Prostate gland (tissue), 2 donors: ENCODE measurements around the gene ARHGEF16.

Experiments used
- CTCF ChIP-seq, 4 experiments: fragments of 200-600 bp in 2 of 4; fragments of 450-650 bp in 2 of 4; sonication (generic) in 2 of 4; IDR thresholded peaks; 1 replicate in 3 of 4; 2 replicates in 1 of 4; pipeline ENCODE4 v1.5.1; 2016 to 2019; ENCODE audit warnings: antibody characterized with exemption in 4 of 4, mild to moderate bottlenecking in 2 of 4, moderate library complexity in 2 of 4
- POLR2A ChIP-seq: fragments of 450-650 bp; IDR thresholded peaks from one replicate; pipeline ENCODE4 v1.6.1; 2016; ENCODE audit warnings: antibody characterized with exemption, mild to moderate bottlenecking
- POLR2AphosphoS5 ChIP-seq: sonication (generic); formaldehyde crosslinking; IDR thresholded peaks from one replicate; pipeline ENCODE4 v1.6.1; 2017; ENCODE audit warnings: antibody characterized with exemption

- TF ChIP-seq CTCF (IDR thresholded peaks at IDR 0.05) (no peak), POLR2A (no peak), POLR2AphosphoS5 (no peak)
Observed at GRCh38 chr1:3516481-3516869, 62.0 kb downstream of the ARHGEF16 start.
